ENCODE data around the gene TSPAN5.

DNA sequence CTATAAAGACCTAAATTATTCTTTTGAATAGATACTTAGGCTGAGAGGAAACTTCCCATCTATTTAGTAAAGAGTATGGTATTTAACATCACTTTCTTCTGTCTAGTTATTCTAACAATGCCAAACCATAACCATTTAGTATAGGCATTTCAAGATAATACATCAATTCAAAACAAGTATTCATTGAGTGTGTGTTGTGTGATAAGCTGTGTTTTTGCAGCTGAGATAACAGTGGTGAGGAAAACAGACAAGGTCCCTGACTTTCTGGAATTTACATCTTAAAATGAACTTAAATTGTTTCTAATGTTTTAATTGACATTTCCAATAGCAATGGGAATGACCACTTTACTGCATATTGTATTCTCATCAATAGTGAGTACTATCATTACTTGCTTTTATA lies 22.4 kb upstream of the TSPAN5 start:
- TF ChIP-seq, protein P1, sequence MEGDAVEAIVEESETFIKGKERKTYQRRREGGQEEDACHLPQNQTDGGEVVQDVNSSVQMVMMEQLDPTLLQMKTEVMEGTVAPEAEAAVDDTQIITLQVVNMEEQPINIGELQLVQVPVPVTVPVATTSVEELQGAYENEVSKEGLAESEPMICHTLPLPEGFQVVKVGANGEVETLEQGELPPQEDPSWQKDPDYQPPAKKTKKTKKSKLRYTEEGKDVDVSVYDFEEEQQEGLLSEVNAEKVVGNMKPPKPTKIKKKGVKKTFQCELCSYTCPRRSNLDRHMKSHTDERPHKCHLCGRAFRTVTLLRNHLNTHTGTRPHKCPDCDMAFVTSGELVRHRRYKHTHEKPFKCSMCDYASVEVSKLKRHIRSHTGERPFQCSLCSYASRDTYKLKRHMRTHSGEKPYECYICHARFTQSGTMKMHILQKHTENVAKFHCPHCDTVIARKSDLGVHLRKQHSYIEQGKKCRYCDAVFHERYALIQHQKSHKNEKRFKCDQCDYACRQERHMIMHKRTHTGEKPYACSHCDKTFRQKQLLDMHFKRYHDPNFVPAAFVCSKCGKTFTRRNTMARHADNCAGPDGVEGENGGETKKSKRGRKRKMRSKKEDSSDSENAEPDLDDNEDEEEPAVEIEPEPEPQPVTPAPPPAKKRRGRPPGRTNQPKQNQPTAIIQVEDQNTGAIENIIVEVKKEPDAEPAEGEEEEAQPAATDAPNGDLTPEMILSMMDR (IDR thresholded peaks at IDR 0.05), result no peak
- no peak for TF ChIP-seq POLR2A (IDR thresholded peaks at IDR 0.05)
